Anterior cingulate cortex (tissue), 58 donors: Measurements from ENCODE around the gene SIL1.
"Not testable (repeated sequence)": the region's sequence is repeated elsewhere in the genome, so short reads cannot be mapped to it uniquely, and the experiment has no call there.

Source experiments
- DNase-seq, 58 donors: peaks; one replicate each; lab custom pipeline; 2025; lab: John Stamatoyannopoulos, UW

SIL1 gene

DNA sequence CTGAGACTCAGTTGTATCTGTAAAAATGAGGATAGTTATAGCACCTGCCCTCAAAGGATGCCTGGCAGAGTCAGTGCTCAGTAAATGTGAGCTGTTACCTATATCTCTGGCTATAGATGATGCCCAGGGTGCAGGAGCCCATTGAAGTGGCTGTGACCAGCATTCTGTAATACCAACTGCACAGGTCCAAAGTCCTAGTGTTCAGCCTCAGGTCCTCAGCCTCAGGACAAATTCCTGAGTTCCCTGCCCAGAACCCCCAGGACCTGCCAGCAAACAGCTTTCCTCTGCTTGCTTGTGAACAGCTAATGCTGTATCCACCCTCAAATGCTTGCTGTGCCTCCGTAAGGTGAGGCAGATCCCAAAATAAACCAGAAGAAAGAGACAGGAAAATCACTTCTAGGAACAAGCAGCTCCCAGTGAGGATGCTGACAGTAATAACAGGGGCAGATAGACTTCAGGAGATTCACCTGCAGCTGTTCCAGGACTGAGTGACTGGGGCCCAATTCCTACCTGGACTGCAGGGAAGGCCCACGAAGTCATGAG, 80.8 kb downstream of the SIL1 start:
- no peak for DNase-seq

DNA sequence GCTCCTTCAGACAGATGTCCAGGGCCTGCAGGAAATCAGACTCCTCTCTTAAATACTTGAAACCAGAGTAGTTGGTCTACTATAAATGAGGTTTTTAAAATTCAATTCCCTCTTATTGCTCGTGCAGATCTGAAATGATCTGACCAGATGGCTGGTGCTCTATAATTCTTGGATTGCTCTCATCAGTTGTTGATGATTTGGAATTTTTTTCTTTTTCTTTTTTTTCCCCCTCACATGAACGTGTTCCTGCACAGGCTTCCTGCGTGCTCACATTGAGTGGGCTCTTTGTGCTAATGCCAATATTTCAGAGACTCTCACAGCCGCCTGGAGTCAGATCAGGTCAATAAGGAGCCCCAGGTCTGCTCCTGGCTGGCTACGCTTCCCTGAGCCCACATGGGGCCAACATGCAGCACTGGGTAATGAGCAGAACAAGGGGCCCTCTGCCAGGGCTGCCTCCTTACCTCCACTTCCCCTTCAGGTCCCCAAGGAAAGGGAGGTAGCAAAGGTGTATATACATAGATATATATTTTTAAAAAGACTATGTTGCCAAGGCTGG, 82.0 kb downstream of the SIL1 start:
- no peak for DNase-seq

DNA sequence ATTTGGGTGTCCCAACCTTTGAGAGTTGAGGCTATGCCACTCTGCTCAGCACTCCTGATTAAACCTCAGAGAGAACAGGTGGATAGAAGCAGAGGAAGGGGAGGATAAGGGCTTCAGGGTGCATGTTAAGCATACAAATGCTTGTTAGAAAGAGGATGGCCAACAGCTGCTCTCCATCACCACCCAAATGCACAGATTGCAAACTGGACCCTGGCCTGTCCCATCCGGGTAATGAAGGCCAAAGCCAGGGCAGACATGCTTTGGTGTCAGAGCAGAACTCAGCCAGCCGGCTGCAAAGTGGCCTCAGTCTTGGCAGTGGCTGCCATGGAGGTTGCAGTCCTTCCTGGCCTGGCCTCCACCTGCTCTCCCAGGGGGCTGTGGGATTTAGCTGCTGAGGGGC, 84.3 kb downstream of the SIL1 start:
- no peak for DNase-seq

DNA sequence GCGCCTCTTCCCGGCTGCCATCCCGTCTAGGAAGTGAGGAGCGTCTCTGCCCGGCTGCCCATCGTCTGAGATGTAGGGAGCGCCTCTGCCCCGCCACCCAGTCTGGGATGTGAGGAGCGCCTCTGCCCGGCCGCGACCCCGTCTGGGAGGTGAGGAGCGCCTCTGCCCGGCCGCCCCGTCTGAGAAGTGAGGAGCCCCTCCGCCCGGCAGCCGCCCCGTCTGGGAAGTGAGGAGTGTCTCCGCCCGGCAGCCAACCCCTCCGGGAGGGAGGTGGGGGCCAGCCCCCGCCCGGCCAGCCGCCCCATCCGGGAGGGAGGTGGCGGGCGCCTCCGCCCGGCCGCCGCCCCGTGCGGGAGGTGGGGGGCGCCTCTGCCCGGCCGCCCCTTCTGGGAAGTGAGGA, 85.8 kb downstream of the SIL1 start:
- DNase-seq = not testable (repeated sequence)

DNA sequence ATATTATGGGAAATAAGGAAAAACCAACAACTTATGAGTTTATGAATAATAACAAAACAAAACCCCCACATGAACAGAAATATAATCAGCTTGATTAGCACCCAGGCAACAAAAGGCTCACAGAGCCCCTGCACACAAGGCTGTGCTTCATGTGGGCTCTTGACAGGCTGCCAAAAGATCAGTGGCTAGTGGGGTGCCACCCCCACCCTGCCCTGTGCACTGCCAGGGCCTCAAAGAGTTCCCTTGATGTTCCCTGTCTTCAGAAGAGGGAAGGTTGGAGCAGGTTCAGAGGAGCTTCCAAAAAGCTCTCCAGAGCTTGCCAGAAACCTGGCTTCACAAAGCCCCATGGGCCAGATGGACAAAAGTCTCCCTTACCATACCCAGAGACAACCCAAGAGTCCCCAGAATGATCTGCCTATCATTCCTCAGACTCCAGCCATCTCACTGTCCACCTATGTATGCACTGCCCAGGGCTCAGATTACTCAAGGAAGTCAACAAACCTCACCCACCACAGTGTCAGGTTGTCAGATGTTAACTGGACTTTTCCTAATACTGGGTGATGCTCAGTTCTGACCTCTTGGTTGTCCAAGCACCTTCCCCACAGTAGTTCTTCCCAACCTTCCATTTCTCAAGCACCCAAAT, 87.5 kb downstream of the SIL1 start:
- DNase-seq = peak in 28 of 58 donors; percentile 10 to 73 (median 46)

DNA sequence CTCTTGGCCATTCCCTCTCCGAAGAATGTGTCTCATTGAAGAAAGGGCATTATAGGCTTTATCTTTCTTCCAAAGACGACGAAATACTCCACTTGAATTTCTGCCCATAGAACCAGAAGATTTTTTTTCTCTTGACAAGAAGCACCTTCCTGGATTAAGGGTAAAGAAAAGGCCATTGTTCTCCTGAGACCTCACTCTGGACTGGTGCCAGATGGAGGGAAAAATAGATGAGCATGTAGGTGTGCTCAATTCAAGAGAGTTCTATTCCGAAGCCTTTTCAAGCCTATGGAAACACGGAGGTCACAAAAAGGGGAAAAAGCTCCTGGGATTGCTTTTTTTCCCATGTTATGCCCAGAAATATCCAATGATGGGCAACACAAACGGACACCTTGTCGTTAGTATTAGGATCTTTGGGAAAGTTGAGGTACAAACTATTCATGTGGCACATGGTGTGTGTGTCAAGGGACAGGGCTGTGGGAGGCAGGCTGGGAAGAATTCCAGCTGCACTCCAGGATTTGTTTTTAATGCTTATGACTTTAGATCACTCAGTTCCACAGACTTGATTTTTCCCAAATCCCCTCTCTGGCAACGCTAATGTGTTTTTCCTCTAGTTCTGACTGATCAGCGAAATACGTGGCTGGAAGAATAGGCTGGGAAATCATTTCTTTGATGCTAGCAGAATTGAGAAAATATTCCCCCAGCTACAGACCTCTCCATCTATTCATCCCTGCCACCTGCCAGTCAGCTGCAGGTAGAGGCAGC, 89.9 kb downstream of the SIL1 start:
- DNase-seq = peak in 1 of 58 donors; percentile 41

DNA sequence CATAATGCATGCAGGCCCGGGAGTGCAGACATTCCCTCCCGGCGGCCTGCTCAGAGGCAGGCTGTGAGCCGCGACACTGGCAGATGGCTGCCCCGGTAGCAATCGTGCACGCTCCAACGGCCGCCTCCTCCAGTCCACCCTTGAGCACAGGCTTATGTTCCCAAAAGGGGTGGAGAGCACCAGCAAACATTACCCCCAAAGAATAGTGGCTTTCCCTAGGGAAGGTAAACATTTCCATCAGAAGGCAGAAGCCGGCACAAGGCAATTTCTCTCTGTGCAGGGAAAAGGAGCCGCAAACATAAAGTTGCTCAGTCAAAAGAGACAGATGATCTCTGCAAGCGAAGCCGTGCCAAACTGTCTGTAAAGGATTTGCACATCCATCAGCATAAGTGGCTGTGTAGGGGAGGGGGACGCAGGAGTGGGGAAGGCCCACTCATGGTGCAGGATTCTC, 92.5 kb downstream of the SIL1 start:
- DNase-seq = peak in 40 of 58 donors; percentile 12 to 76 (median 46)

DNA sequence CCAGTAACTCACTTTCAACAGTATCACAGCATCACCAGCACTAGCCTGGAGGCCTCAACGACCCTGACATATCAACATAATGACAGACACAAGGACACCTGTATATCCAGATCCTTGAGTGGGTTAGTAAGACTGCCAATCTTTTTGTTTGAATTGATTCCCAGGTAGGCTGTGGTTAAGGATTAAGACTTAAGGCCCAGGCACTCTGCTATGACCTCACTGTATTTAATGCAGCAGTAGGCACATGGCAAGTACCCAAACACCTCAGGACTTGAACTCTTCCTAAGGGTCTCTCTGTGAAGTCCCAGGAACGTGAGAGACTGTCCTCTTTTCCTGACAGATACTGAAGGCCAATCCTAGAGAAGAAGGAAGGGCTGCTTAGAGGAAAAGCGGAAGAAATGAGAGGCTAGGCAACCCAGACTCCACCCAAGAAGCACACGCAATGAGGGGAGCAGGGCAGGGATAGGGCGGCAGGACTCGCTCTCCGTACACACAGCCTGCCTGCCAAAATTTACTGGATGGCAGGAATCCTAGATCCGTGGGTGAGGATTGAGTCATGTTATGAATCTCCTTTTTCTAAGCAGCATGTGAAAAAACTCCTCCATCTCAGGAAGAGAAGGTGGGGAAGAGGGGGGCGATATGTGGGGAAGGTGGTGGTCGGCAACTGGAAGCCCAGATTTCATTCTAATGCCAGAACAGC, 93.4 kb downstream of the SIL1 start:
- DNase-seq = peak in 49 of 58 donors; percentile 7 to 87 (median 54)

DNA sequence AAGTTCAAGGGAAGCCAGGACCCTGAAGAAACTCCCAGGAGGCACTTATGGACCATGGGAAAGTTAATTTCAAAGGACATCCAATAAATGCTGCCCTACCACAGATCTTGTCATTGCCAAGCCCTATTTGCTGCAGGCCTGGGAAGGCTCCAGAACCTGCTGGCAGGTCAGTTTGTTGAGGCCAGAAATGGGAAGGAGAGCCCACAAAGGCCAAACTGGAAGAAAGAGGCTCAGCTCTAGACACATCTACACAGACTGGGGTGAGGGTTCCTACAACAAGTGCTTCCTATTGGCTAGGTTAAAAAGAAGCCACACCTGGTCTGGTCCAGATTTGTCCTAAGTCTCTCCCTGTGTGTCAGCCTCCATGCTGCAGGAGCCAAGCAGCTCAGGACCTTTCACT, 94.4 kb downstream of the SIL1 start:
- no peak for DNase-seq

DNA sequence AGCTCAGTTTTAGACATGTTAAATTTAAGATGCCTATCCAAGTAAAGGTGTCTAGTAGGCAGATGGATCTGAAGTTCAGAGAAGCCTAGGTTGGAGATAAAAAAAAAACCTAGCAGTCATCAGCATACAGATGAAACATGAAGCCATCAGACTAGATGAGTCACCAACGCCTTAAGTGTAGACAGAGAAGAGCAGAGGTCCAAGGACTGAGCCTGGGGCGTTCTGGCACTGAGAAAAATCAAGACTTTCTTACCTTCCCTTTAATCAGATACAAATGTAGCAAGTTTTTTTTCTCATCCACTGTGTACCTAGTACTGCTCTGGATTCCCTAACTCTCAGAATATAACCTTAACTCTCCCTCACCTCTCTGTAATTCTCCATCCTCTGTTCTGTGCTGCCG, 97.3 kb downstream of the SIL1 start:
- no peak for DNase-seq

DNA sequence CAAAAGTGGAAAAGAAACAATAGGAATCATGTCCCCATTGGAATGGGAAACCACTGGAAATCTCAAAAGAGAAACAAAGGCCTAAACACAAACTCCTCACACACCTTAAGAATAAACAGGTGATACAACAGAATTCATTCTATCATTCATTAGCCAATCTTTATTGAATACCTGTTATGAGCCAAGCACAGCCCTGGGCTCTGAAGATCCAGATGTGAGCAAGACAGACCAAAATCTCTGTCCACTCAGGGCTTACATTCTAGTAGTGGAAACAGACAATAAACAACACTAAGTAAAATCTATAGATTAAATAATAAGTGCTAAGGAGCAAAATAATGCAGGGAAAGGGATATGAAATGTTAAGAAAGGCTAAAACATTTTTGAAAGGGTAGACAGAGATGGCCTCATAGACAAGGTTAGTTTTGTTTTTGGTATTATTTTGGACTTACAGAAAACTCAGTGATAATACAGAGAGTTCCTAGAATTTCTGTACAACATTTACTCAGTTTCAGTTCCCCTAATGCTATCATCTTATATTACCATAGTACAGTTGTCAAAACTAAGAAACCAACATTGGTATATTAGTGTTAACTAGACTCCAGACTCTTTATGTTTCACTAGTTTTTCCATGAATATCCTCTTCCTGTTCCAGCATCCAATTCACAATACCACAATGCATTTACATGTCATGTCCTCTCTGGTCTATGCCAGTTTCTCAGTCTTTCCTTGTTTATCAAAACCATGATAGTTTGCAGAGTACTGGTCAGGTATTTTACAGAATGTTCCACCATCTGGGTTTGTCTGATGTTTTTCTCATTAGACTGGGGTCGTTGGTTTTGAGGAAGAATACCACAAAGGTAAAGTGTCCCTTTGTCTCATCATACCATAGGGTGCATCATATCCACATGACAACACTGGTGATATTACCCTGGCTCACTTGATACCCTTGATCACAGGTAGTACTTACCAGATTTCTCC, 103.7 kb downstream of the SIL1 start:
- no peak for DNase-seq

DNA sequence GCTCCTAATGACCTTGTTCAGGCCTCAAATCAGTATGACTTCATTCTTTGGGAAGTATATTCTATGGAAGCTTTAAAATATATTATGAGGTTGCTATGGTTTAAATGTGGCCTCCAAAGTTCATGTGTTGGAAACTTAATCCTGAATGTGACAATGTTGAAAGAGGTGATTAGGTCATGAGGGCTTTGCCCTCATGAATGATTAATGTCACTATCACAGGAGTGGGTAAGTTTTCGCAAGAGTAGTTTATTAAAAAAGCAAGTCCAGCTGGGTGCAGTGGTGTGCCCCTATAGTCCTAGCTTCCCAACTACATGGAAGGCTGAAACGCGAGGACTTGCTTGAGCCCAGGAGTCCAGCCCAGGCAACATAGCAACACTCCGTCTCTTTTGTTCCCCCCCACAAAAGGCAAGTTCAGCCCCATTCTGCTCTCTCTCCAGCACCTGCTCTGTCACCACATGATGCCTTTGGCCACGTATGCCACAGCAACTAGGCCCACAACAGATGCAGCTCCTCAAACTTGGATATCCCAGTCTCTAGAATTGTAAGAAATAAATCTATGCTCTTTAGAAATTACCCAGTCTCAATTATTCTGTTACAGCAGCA, 105.3 kb downstream of the SIL1 start:
- no peak for DNase-seq

DNA sequence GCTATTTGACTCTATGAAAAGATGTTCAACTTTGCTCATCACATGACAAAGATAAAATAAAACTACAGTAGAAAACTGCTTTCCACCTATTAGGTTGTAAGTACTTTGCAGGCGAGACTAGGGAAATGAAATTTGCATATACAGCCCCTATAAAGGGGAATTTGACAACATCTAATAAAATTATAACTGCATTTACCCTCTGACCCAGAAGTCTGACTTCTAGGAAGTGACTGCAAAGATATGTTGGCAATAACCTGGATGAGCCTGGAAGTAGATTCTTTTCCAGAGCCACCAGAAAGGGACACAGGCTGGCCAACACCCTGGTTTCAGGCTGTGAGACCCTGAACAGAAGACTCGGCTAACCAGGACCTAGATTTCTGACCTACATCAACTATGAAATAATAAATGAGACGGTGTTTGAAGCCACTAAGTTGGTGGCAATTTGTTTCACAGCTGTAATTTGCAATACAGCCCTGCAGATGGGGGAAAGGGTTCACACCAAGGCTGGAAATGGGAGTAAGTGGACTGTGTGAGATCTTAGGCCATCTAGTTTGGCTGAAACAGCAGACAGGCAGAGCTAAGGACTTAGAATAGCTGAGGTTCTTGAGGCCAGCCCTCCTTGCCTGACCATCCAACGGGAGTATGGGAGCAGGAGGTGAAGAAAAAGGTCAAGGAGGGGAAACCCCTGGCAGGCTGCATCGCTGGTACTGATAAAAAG, 106.6 kb downstream of the SIL1 start:
- DNase-seq = peak in 10 of 58 donors; percentile 9 to 69 (median 22)

DNA sequence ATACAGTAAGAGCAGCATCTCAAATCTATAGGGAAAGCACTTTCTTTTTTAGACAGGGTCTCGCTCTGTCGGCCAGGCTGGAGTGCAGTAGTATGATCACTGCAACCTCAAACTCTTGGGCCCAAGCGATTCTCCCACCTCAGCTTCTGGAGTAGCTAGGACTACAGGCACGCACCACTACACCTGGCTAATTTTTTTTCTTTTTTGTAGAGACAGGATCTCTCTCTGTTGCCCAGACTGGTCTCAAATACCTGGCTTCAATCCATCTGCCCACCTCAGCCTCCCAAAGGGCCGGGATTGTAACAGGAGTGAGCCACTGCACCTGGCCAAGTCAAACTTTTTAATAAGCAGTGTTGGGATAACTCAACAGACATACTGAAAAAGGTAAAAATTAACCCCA, 107.6 kb downstream of the SIL1 start:
- no peak for DNase-seq

DNA sequence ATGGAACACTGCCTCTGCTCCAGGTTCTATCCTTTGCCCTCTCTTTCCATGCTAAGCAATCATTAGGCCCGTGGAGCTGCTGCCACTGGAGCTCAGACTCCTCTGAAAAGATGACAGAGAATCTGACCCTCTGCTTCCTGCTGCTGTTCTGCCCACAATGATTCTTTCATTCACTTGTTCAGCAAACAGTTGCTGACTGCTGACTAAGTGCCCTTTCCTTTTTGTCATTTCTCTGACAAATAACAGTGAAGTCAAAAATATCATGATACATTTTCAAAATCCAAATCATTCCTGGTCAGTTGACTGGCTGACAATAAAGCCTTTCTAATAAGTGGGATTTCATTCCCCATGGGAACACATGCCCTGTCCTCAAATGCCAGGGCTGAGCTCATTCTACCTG, 110.1 kb downstream of the SIL1 start:
- DNase-seq = peak in 1 of 58 donors; percentile 8

DNA sequence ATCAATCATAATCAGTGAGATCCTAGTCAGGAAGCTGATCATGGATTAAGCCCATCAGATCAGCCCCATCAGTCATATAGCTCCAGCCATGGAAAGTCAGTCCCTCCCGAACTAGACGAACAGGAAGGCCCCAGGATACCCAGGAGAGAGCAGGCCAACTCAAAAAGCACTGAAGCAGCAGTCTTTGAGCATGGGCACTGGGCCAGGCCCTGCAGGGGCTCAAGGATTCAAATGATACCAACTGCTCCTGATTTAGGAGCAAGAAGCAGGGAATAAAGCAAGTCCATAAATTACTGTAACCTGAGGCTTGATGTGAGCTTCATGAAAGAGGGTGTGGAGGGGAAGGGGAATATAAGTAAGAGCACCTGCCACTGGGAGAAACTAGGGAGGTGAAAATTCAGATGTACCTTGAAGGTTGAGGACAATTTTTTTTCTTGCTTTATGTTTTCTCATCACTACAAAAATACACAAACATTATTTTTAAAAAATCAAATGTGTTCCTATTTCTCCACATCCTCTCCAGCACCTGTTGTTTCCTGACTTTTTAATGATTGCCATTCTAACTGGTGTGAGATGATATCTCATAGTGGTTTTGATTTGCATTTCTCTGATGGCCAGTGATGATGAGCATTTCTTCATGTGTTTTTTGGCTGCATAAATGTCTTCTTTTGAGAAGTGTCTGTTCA, 115.2 kb downstream of the SIL1 start:
- no peak for DNase-seq

DNA sequence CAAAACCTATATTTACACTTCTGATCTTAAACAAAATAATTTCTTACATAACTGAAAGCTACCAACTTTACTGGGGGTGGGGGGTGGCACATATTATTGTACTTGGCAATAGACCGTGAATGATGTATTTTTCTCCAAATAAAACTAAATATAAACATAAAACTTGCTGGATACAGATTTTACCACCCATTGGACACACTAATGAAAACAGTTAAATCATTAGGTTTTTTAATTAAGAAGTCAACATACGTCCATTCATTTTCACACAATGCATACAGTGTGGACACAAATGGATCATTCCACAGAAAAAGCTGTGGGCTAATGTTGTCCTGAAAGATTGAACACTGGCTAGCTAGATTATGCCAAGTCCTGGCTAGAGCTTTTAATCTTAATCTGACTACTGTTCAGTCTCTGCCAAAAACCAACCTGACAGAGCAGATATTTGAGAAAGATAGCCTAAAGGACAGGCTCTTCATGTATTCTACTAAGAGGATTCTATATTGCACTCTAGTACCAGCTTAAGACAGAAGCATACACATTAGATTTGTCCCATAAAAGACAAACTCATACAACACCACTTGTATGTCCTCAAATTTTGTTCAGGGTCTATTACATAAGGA, 118.1 kb downstream of the SIL1 start:
- DNase-seq = no peak
